Chondrocyte (in vitro differentiated cells): ENCODE results near the gene AGBL1. TPM values are rescaled to one million over a fixed set of nuclear protein-coding genes. Genes with fewer than 3 reads are reported as not detected.
"Not testable (repeated sequence)": the region's sequence is repeated elsewhere in the genome, so short reads cannot be mapped to it uniquely, and the experiment has no call there.

Source experiments
- DNase-seq: peaks from one replicate; pipeline ENCODE4 v3.0.0; 2021; ENCODE audit warnings: mixed read lengths, low spot score
- H3K27ac Mint-ChIP-seq: one replicate; pipeline ENCODE4 v1.8.0; 2021; ENCODE audit warnings: mild to moderate bottlenecking, moderate library complexity, mixed read lengths; ENCODE audit not compliant: unreplicated experiment
- H3K27me3 Mint-ChIP-seq: 2 replicates; pipeline ENCODE4 v1.8.0; 2021; ENCODE audit warnings: low read depth, mixed read lengths
- H3K36me3 Mint-ChIP-seq: 2 replicates; pipeline ENCODE4 v1.8.0; 2021; ENCODE audit warnings: low read depth, mixed read lengths
- H3K4me1 Mint-ChIP-seq: 2 replicates; pipeline ENCODE4 v1.8.0; 2021; ENCODE audit warnings: low read depth, mild to moderate bottlenecking, mixed read lengths
- H3K4me3 Mint-ChIP-seq: one replicate; pipeline ENCODE4 v1.8.0; 2021; ENCODE audit warnings: mild to moderate bottlenecking, moderate library complexity, mixed read lengths; ENCODE audit not compliant: unreplicated experiment
- H3K9me3 Mint-ChIP-seq: 2 replicates; pipeline ENCODE4 v1.8.0; 2021; ENCODE audit warnings: low read depth, mixed read lengths
- CTCF ChIP-seq: fragments of 200-600 bp; sonication (generic); IDR thresholded peaks from 2 replicates; pipeline ENCODE4 v1.5.0; 2021; ENCODE audit warnings: antibody characterized with exemption, mild to moderate bottlenecking, moderate library complexity
- total RNA-seq: library from RNA; stranded (reverse); gene quantifications from 3 replicates; pipeline ENCODE4 v1.2.1, GENCODE V29; 2021

Gene AGBL1
- total RNA-seq, 1 donor from 2014 or later: not detected

DNA sequence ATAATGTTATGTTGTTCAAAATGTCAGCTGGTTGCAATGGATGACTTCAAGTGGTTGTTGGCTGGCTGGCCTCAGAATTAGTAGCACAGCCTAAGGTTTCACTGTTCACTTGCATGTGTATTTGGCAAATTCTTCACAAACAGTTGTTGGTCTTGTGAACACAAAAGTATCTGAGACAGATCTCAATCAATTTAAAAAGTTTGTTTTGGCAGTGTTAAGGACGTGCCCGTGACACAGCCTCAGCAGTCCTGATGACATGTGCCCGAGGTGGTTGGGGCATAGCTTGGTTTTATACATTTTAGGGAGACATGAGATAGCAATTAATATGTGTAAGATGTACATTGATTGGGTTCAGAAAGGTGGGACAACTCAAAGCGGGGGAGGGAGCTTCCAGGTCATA lies 436.0 kb downstream of the AGBL1 start:
- Mint-ChIP-seq H3K36me3 (no peaks in the 10 kb centered on the region), H3K27me3 (no peaks in the 10 kb centered on the region), H3K4me3 (no peak overlapping the region), H3K4me1 (no peaks in the 10 kb centered on the region), H3K27ac (no peak overlapping the region), H3K9me3 (peaks cover 4% of the 10 kb centered on the region)
- TF ChIP-seq CTCF: no peak
- DNase-seq: no peak

DNA sequence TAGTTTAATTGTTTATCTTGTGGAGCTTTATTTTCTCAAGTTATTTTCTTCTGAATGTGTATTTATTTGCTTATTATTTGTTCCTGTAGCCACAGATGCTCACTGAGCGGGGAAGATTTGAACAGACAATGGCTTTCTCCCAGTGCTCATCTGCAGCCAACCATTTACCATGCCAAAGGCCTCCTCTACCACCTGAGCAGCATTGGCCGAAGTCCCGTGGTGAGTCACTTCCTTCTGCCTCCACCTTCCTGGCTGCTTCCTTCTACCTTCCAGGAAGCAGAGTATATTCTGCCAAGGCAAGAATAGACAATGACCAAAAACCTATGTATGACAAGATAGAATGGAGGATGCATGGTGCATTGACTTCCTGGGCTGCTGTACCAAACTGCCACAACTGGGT lies 443.1 kb downstream of the AGBL1 start:
- Mint-ChIP-seq H3K9me3 (peaks cover 14% of the 10 kb centered on the region), H3K27ac (no peak overlapping the region), H3K27me3 (no peaks in the 10 kb centered on the region), H3K4me3 (no peak overlapping the region), H3K4me1 (no peaks in the 10 kb centered on the region), H3K36me3 (no peaks in the 10 kb centered on the region)
- DNase-seq: no peak
- TF ChIP-seq CTCF: no peak

DNA sequence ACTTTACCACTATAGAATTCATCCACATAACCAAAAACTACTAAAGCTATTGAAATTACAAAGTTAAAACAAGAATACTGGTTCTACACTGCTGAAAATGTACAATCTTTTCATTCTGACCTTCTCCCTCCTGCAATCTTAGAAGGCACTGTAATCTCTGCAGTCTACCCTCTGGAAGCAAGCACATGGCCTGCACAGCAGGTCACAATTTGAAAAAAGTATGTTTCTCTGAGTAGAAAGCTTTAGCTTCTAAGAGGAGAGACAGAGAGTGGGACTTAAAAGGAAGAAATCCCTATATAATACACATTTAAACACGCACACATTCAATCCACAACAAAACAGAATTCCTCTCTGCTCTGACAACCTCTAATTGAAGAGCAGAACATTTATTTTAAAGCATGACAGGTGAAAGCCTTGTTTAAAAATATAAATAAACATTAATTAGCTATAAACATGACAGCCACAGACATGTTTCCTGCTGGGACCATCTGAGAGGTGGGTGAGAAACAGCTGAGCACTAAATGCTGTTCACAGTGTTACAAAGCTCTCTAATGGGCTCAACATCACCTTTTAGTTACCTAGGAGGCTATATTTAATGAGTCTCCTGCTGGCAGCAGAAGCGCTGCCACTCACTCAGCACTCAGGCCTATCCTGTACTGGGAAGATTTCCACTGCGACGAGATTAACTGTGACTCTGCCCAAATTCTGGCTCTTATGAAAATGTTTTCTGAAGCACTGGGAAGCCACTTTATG lies 447.4 kb downstream of the AGBL1 start:
- H3K36me3 Mint-ChIP-seq: no peaks in the 10 kb centered on the region
- no peak for TF ChIP-seq CTCF
- no peak overlapping the region for H3K27ac Mint-ChIP-seq

DNA sequence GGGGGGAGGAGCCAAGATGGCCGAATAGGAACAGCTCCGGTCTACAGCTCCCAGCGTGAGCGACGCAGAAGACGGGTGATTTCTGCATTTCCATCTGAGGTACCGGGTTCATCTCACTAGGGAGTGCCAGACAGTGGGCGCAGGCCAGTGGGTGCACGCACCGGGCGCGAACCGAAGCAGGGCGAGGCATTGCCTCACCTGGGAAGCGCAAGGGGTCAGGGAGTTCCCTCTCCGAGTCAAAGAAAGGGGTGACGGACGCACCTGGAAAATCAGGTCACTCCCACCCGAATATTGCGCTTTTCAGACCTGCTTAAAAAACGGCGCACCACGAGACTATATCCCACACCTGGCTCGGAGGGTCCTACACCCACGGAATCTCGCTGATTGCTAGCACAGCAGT lies 448.4 kb downstream of the AGBL1 start:
- not testable (repeated sequence) for H3K27ac Mint-ChIP-seq, H3K4me3 Mint-ChIP-seq, H3K36me3 Mint-ChIP-seq, H3K27me3 Mint-ChIP-seq, DNase-seq, H3K4me1 Mint-ChIP-seq
- peaks cover 15% of the 10 kb centered on the region for H3K9me3 Mint-ChIP-seq

More for the DNA sequence above, 447.4 kb downstream of the AGBL1 start:
- H3K27me3 Mint-ChIP-seq: no peaks in the 10 kb centered on the region
- no peaks in the 10 kb centered on the region for H3K4me1 Mint-ChIP-seq
- DNase-seq: no peak
- peaks cover 18% of the 10 kb centered on the region for H3K9me3 Mint-ChIP-seq
- H3K4me3 Mint-ChIP-seq: no peak overlapping the region

- no peaks in the 10 kb centered on the region for H3K36me3 Mint-ChIP-seq
- H3K4me1 Mint-ChIP-seq: no peaks in the 10 kb centered on the region
- H3K4me3 Mint-ChIP-seq: no peak overlapping the region
- H3K9me3 Mint-ChIP-seq: peaks cover 29% of the 10 kb centered on the region
- no peak for TF ChIP-seq CTCF
- H3K27ac Mint-ChIP-seq: no peak overlapping the region
- no peak for DNase-seq
- no peaks in the 10 kb centered on the region for H3K27me3 Mint-ChIP-seq
Measured at GRCh38 chr15:86538141-86538540, 458.5 kb downstream of the AGBL1 start.
